Hepatocyte (in vitro differentiated cells): Measurements from ENCODE around the gene TDRD12. TPM values are rescaled to one million over a fixed set of nuclear protein-coding genes. Genes with fewer than 3 reads are reported as not detected.

Source experiments
- DNase-seq: peaks from one replicate; pipeline ENCODE4 v3.0.0-alpha.2; 2016; ENCODE audit warnings: low spot score
- H2AFZ ChIP-seq: fragments of 200-600 bp; sonication (generic); 2 replicates; pipeline ENCODE4 v1.6.0; 2016; ENCODE audit warnings: antibody characterized with exemption, mild to moderate bottlenecking
- H3K27ac ChIP-seq: fragments of 200-600 bp; sonication (generic); 2 replicates; pipeline ENCODE4 v1.5.1; 2016; ENCODE audit warnings: mild to moderate bottlenecking
- H3K27me3 ChIP-seq: fragments of 200-600 bp; sonication (generic); 2 replicates; pipeline ENCODE4 v1.6.1; 2016
- H3K36me3 ChIP-seq: fragments of 200-600 bp; sonication (generic); replicated peaks from 2 replicates; pipeline ENCODE4 v1.5.1; 2016; ENCODE audit warnings: low read depth; ENCODE audit not compliant: insufficient read depth
- H3K4me1 ChIP-seq: fragments of 200-600 bp; sonication (generic); 2 replicates; pipeline ENCODE4 v1.5.1; 2016; ENCODE audit warnings: mild to moderate bottlenecking, moderate library complexity; ENCODE audit not compliant: insufficient read depth
- H3K4me2 ChIP-seq: fragments of 200-600 bp; sonication (generic); 2 replicates; pipeline ENCODE4 v1.6.0; 2016
- H3K4me3 ChIP-seq: fragments of 200-600 bp; sonication (generic); 2 replicates; pipeline ENCODE4 v1.5.1; 2016; ENCODE audit warnings: mild to moderate bottlenecking
- H3K79me2 ChIP-seq: fragments of 200-600 bp; sonication (generic); 2 replicates; pipeline ENCODE4 v1.6.0; 2017; ENCODE audit warnings: mild to moderate bottlenecking
- H3K9me2 ChIP-seq: fragments of 200-600 bp; sonication (generic); replicated peaks from 2 replicates; pipeline ENCODE4 v1.6.0; 2017; ENCODE audit warnings: mild to moderate bottlenecking; ENCODE audit not compliant: insufficient read depth
- H3K9me3 ChIP-seq: fragments of 200-600 bp; sonication (generic); 2 replicates; pipeline ENCODE4 v1.5.1; 2016; ENCODE audit warnings: low read depth, mild to moderate bottlenecking
- H4K20me1 ChIP-seq: fragments of 200-600 bp; sonication (generic); 2 replicates; pipeline ENCODE4 v1.6.0; 2016; ENCODE audit warnings: mild to moderate bottlenecking; ENCODE audit not compliant: insufficient read depth, poor library complexity, severe bottlenecking
- EZH2 ChIP-seq: fragments of 200-600 bp; sonication (generic); IDR thresholded peaks from 2 replicates; pipeline ENCODE4 v1.6.1; 2016; ENCODE audit warnings: antibody characterized with exemption, mild to moderate bottlenecking, borderline replicate concordance
- EZH2phosphoT487 ChIP-seq: fragments of 200-600 bp; sonication (generic); IDR thresholded peaks from one replicate; pipeline ENCODE4 v1.6.1; 2018; ENCODE audit warnings: antibody characterized with exemption, mild to moderate bottlenecking, low read depth, moderate library complexity; ENCODE audit not compliant: unreplicated experiment, severe bottlenecking
- WGBS: methylation state at CpG from one replicate; pipeline ENCODE4 v1.1.6; 2016; ENCODE audit warnings: low lambda C conversion rate; ENCODE audit errors: missing lambda C conversion rate; 5-methylcytosine and 5-hydroxymethylcytosine counted together
- polyA plus RNA-seq: library from polyadenylated mRNA; unstranded; fragments of >200 nt; fragmentation: Nextera tagmentation; extraction: Ambion mirVana; gene quantifications from 2 replicates; pipeline ENCODE4 v1.2.1, GENCODE V29; 2016
- total RNA-seq: library from RNA; depleted of rRNA; stranded (reverse); fragments of >200 nt; gene quantifications from 2 replicates; pipeline ENCODE4 v1.2.3, GENCODE V29; 2014
- TF ChIP-seq, protein P1 (sequence below): fragments of 200-600 bp; sonication (generic); IDR thresholded peaks from 2 replicates; pipeline ENCODE4 v1.5.1; 2016; ENCODE audit warnings: antibody characterized with exemption, mild to moderate bottlenecking; ENCODE audit not compliant: poor library complexity

Gene TDRD12
- total and polyA plus RNA-seq, 2 experiments from 2014 or later: 0.10 TPM; not detected in 1

DNA sequence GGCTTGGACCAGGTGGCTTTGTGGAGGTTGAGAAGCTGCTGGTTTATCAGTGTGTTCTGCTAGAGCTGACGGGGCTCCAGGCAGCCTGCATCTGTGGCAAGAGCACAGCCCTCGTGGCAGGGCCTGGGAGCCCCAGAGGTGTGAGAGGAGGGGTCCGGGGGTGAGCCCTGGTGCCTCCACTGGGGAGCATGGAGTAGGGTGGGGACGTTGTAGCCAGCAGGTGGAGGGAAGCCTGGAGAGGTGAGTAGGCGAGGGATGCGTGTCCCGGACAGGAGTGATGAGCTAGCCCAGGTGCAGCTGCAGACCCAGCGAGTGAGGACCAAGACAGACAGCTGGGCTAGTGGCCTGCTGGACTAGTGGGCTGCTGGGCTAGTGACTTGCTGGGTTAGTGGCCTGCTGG, 99.0 kb downstream of the TDRD12 start:
- no peaks in the 10 kb centered on the region for H3K4me1 ChIP-seq
- H3K4me3 ChIP-seq: no peak overlapping the region
- H2AFZ ChIP-seq: no peak overlapping the region
- H3K36me3 ChIP-seq: no peaks in the 10 kb centered on the region
- 89% methylated on average over 8 of the region's 8 CpGs for WGBS
- H3K9me2 ChIP-seq: no peaks in the 10 kb centered on the region
- H3K27me3 ChIP-seq: no peaks in the 10 kb centered on the region
- H3K27ac ChIP-seq: no peak overlapping the region
- H3K4me2 ChIP-seq: no peak overlapping the region
- no peaks in the 10 kb centered on the region for H4K20me1 ChIP-seq
- TF ChIP-seq EZH2 (no peak), EZH2phosphoT487 (no peak)
- TF ChIP-seq, protein P1, sequence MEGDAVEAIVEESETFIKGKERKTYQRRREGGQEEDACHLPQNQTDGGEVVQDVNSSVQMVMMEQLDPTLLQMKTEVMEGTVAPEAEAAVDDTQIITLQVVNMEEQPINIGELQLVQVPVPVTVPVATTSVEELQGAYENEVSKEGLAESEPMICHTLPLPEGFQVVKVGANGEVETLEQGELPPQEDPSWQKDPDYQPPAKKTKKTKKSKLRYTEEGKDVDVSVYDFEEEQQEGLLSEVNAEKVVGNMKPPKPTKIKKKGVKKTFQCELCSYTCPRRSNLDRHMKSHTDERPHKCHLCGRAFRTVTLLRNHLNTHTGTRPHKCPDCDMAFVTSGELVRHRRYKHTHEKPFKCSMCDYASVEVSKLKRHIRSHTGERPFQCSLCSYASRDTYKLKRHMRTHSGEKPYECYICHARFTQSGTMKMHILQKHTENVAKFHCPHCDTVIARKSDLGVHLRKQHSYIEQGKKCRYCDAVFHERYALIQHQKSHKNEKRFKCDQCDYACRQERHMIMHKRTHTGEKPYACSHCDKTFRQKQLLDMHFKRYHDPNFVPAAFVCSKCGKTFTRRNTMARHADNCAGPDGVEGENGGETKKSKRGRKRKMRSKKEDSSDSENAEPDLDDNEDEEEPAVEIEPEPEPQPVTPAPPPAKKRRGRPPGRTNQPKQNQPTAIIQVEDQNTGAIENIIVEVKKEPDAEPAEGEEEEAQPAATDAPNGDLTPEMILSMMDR: no peak
- no peak for DNase-seq
- no peaks in the 10 kb centered on the region for H3K9me3 ChIP-seq
- no peaks in the 10 kb centered on the region for H3K79me2 ChIP-seq

GRCh38 chr19:32819419-32820400, 100.1 kb downstream of the TDRD12 start:
- no peaks in the 10 kb centered on the region for H4K20me1 ChIP-seq
- H3K36me3 ChIP-seq: no peaks in the 10 kb centered on the region
- no peaks in the 10 kb centered on the region for H3K9me2 ChIP-seq
- H3K79me2 ChIP-seq: no peaks in the 10 kb centered on the region
- H2AFZ ChIP-seq: no peak overlapping the region
- H3K4me2 ChIP-seq: no peak overlapping the region
- H3K27me3 ChIP-seq: no peaks in the 10 kb centered on the region
- no peak for DNase-seq
- no peaks in the 10 kb centered on the region for H3K4me1 ChIP-seq
- no peaks in the 10 kb centered on the region for H3K9me3 ChIP-seq
- H3K27ac ChIP-seq: no peak overlapping the region
- no peak overlapping the region for H3K4me3 ChIP-seq
- TF ChIP-seq, protein P1: no peak
- TF ChIP-seq EZH2phosphoT487 (no peak), EZH2 (no peak)
- 70% methylated on average over 17 of the region's 17 CpGs for WGBS

GRCh38 chr19:32822916-32823746, 103.6 kb downstream of the TDRD12 start:
- Histone ChIP-seq H3K27ac (no peak overlapping the region), H3K4me3 (no peak overlapping the region), H3K9me3 (no peaks in the 10 kb centered on the region), H4K20me1 (no peaks in the 10 kb centered on the region), H3K4me1 (no peaks in the 10 kb centered on the region), H2AFZ (no peak overlapping the region), H3K79me2 (no peaks in the 10 kb centered on the region), H3K9me2 (no peaks in the 10 kb centered on the region), H3K27me3 (no peaks in the 10 kb centered on the region), H3K4me2 (no peak overlapping the region), H3K36me3 (no peaks in the 10 kb centered on the region)
- 93% methylated on average over 14 of the region's 14 CpGs for WGBS
- TF ChIP-seq, protein P1: no peak
- no peak for TF ChIP-seq EZH2
- no peak for TF ChIP-seq EZH2phosphoT487
- DNase-seq: no peak
